ENCODE data around the gene PARP12. TPM values are rescaled to one million over a fixed set of nuclear protein-coding genes. Genes with fewer than 3 reads are reported as not detected.

PARP12 gene
- total and polyA plus RNA-seq, 12 donors = 6.7 to 48.3 (median 13.1) TPM

GRCh38 chr7:140007051-140007690, 55.6 kb downstream of the PARP12 start:
- Histone ChIP-seq H3K9me3 (no peaks in the 10 kb centered on the region), H3K36me3 (peaks cover 0 to 8% (median 0%) of the 10 kb centered on the region in 9 donors), H3K4me1 (no peaks in the 10 kb centered on the region), H3K27me3 (no peaks in the 10 kb centered on the region), H3K27ac (no peak overlapping the region), H3K4me3 (no peak overlapping the region)
- intact Hi-C loops (cut with DNase I) = loop anchor here in 2 of 10 donors (10.0 kb wide), 2 partner anchors 222 to 512 kb away; no protein-coding TSS in a partner anchor
- DNase-seq = no peak
- ATAC-seq = no peak
- 92 to 93% methylated on average over 11 of the region's 11 CpGs for WGBS, 2 donors
- no peak for TF ChIP-seq CTCF (IDR thresholded peaks at IDR 0.05)

GRCh38 chr7:140006600-140006999, 56.2 kb downstream of the PARP12 start:
- H3K27ac ChIP-seq = no peak overlapping the region
- no peak for TF ChIP-seq CTCF (IDR thresholded peaks at IDR 0.05)
- no peak overlapping the region for H3K4me3 ChIP-seq
- no peaks in the 10 kb centered on the region for H3K9me3 ChIP-seq
- peaks cover 0 to 8% (median 0%) of the 10 kb centered on the region in 9 donors for H3K36me3 ChIP-seq
- 96 to 98% methylated on average over 10 of the region's 10 CpGs for WGBS, 2 donors
- no peaks in the 10 kb centered on the region for H3K4me1 ChIP-seq
- intact Hi-C loops (cut with DNase I) = loop anchor here in 2 of 10 donors (10.0 kb wide), 2 partner anchors 222 to 512 kb away; no protein-coding TSS in a partner anchor
- ATAC-seq (no peak), DNase-seq (no peak)
- H3K27me3 ChIP-seq = no peaks in the 10 kb centered on the region

- intact Hi-C loops (cut with DNase I) = loop anchor here in 2 of 10 donors (10.0 kb wide), 2 partner anchors 221 to 511 kb away; no protein-coding TSS in a partner anchor
- peak in 1 of 8 donors; percentile 47 for ATAC-seq
- WGBS, 2 donors = 50 to 57% methylated on average over 13 of the region's 13 CpGs
These were observed 56.8 kb downstream of the PARP12 start for GRCh38 chr7:140005754-140006503.

More at GRCh38 chr7:140005754-140006503, 56.8 kb downstream of the PARP12 start:
- peaks cover 0 to 8% (median 0%) of the 10 kb centered on the region in 9 donors for H3K36me3 ChIP-seq
- no peak overlapping the region for H3K27ac ChIP-seq
- H3K27me3 ChIP-seq = no peaks in the 10 kb centered on the region
- H3K4me1 ChIP-seq = no peaks in the 10 kb centered on the region
- no peak for DNase-seq
- H3K9me3 ChIP-seq = no peaks in the 10 kb centered on the region
- no peak overlapping the region for H3K4me3 ChIP-seq
- TF ChIP-seq CTCF (IDR thresholded peaks at IDR 0.05) = peak in 6 of 9 donors; percentile 8 to 40 (median 26)

Measured in heart right ventricle (tissue), 16 donors.